Measurements from ENCODE around the gene HOXC10.

DNA sequence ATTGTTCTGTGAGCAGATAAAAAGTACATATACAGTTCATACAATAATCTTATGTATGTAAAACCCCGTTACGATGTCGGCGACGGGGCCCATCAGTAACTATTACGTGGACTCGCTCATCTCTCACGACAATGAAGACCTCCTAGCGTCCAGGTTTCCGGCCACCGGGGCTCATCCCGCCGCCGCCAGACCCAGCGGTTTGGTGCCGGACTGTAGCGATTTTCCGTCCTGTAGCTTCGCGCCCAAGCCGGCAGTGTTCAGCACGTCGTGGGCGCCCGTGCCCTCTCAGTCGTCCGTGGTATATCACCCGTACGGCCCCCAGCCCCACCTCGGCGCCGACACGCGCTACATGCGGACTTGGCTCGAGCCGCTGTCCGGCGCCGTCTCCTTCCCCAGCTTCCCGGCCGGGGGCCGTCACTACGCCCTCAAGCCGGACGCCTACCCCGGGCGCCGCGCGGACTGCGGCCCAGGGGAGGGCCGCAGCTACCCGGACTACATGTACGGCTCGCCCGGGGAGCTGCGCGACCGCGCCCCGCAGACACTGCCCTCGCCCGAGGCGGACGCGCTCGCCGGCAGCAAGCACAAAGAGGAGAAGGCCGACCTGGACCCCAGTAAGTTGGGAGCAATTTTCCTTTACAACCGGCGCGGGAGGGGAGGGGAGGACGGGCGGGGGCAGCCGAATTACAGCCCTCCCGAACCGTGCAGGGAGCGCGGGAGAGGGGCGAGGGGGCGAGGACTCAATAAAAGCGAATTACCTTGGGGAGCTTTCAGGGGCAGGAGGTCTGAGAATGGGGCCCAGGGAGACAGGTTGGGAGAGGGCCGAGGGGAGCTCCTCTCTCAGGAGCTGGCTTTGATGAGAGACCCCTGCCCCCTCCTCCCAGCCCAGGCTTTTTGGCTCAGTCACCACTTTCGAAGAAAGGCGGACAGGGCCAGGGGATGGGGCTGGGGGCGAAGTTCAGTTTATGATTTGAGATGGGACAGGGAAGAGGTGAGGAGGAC is 15.5 kb downstream of the HOXC10 start, which contains the start of gene HOXC9:
- TF ChIP-seq, protein P1, sequence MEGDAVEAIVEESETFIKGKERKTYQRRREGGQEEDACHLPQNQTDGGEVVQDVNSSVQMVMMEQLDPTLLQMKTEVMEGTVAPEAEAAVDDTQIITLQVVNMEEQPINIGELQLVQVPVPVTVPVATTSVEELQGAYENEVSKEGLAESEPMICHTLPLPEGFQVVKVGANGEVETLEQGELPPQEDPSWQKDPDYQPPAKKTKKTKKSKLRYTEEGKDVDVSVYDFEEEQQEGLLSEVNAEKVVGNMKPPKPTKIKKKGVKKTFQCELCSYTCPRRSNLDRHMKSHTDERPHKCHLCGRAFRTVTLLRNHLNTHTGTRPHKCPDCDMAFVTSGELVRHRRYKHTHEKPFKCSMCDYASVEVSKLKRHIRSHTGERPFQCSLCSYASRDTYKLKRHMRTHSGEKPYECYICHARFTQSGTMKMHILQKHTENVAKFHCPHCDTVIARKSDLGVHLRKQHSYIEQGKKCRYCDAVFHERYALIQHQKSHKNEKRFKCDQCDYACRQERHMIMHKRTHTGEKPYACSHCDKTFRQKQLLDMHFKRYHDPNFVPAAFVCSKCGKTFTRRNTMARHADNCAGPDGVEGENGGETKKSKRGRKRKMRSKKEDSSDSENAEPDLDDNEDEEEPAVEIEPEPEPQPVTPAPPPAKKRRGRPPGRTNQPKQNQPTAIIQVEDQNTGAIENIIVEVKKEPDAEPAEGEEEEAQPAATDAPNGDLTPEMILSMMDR (IDR thresholded peaks at IDR 0.05; ENCODE audit: poor library complexity): no peak
- peak; percentile 99 for TF ChIP-seq EZH2 (IDR thresholded peaks at IDR 0.05; ENCODE audit: borderline replicate concordance)
- TF ChIP-seq EZH2phosphoT487 (IDR thresholded peaks at IDR 0.05; ENCODE audit: low read depth, severe bottlenecking, unreplicated experiment): peak; percentile 56

Data from hepatocyte (in vitro differentiated cells).